ENCODE results near the gene PCNT. TPM values are rescaled to one million over a fixed set of nuclear protein-coding genes. Genes with fewer than 3 reads are reported as not detected.

Gene PCNT
- total and polyA plus RNA-seq, 9 of the 15 experiments (the other 6 are each of a cell fraction or from before 2014, with no cell fraction given) = 9.1 to 53.5 (median 31.3) TPM

GRCh38 chr21:46363698-46364097, 39.7 kb downstream of the PCNT start:
- TF ChIP-seq CBFA2T3 (IDR thresholded peaks at IDR 0.05) (no peak), ZNF764 (CRISPR knock-in tag; IDR thresholded peaks at IDR 0.05; ENCODE audit: low read depth) (no peak), TCF7L2 (IDR thresholded peaks at IDR 0.05; ENCODE audit: low read depth, low read length) (no peak), RBM22 (IDR thresholded peaks at IDR 0.05; ENCODE audit: low read depth, low read length, poor library complexity, severe bottlenecking) (peak; percentile 31), MBD1 (CRISPR knock-in tag; IDR thresholded peaks at IDR 0.05) (no peak), ELK1 (CRISPR knock-in tag; IDR thresholded peaks at IDR 0.05) (no peak), SRF (CRISPR knock-in tag; IDR thresholded peaks at IDR 0.05) (no peak), SMARCA5 (IDR thresholded peaks at IDR 0.05) (no peak), HMGXB4 (CRISPR knock-in tag; IDR thresholded peaks at IDR 0.05) (no peak)
- Histone ChIP-seq H3K9me3 (replicated peaks; ENCODE audit: control insufficient read depth, insufficient read depth, low read depth, low read length) (no peaks in the 10 kb centered on the region), H3K27me3 (ENCODE audit: control insufficient read depth in 2 of 2, insufficient read depth in 2 of 2, low read length in 2 of 2) (no peaks in the 10 kb centered on the region), H3K4me1 (replicated peaks in 1 of 2; ENCODE audit: control insufficient read depth in 2 of 2, insufficient read depth in 2 of 2, low read length in 2 of 2) (peaks cover 0 to 7% of the 10 kb centered on the region in 2 experiments; a peak in 1 of 5 replicates), H3K27ac (ENCODE audit: extremely low read depth, low read depth, low read length) (no peak overlapping the region), H3K9ac (ENCODE audit: insufficient read depth in 1 of 2, low read depth in 2 of 2, low read length in 2 of 2) (no peak overlapping the region), H3K4me3 (no peak overlapping the region), H3K36me3 (ENCODE audit: control insufficient read depth, insufficient read depth, low read length) (peaks cover 76% of the 10 kb centered on the region; the same call in 2 of the 3 replicates), H2AFZ (ENCODE audit: low read depth, low read length) (no peak overlapping the region), H3K79me2 (ENCODE audit: control insufficient read depth, insufficient read depth, low read length) (peaks cover 3% of the 10 kb centered on the region; the same call in 1 of the 3 replicates), H4K20me1 (replicated peaks; ENCODE audit: control insufficient read depth, insufficient read depth, low read length) (no peaks in the 10 kb centered on the region), H3K4me2 (ENCODE audit: insufficient read depth, low read length) (no peak overlapping the region), H3K9me1 (ENCODE audit: control insufficient read depth, insufficient read depth, low read length) (no peaks in the 10 kb centered on the region)
- 94% methylated on average over 16 of the region's 16 CpGs for WGBS (ENCODE audit: insufficient coverage, low coverage, missing lambda C conversion rate)
- BruUV-seq (replicated peaks) = no TSS peak
- FAIRE-seq (no peak), DNase-seq (ENCODE audit: extremely low read depth in 1 of 4, low spot score in 3 of 4) (no peak), ATAC-seq (no peak)
- intact Hi-C loops (cut with micrococcal nuclease) (no loop called here), in situ Hi-C loops (cut with MboI) (no loop called here)
- POLR2A ChIA-PET = interaction anchor here (0.6 kb wide), 1 partner anchor 95 kb away, joined by 3 read pairs; the partner anchor contains the start of gene DIP2A
- CTCF ChIA-PET (ENCODE audit: low intra/inter-chr PET ratio) = no interaction called here
